GM21576 (cell line): Measurements from ENCODE around the gene TOMM7.
"Not testable (repeated sequence)": the region's sequence is repeated elsewhere in the genome, so short reads cannot be mapped to it uniquely, and the experiment has no call there.

ENCODE experiments used
- ATAC-seq: cut with Tn5 transposase; IDR thresholded peaks from one replicate; pipeline ENCODE4 v1.9.1; 2021; ENCODE audit warnings: mild to moderate bottlenecking, moderate library complexity; ENCODE audit not compliant: unreplicated experiment

TOMM7 gene

GRCh38 chr7:22826593-22826992 lies 3.9 kb upstream of the TOMM7 start:
- ATAC-seq: no peak

- ATAC-seq: no peak
These were observed 2.1 kb upstream of the TOMM7 start for GRCh38 chr7:22824760-22825159.

DNA sequence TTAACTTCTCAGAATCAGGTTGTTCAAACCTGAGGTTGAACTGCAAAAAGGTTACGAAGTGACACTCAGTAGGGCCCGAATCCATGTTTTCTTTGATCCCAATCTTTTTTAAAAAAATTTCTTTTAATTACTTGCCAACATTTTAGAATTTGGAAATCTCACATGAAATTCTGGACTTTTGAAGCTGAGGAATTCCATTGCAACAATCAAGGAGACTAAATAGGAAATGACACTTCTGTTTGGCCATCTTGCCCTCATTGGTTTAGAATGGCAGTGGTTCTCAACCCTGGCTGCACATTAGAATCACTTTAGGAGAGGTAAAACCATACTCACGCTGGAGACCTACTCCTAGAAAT lies 471 bp upstream of the TOMM7 start:
- no peak for ATAC-seq

- no peak for ATAC-seq
These were observed 755 bp downstream of the TOMM7 start for GRCh38 chr7:22821702-22822485.

DNA sequence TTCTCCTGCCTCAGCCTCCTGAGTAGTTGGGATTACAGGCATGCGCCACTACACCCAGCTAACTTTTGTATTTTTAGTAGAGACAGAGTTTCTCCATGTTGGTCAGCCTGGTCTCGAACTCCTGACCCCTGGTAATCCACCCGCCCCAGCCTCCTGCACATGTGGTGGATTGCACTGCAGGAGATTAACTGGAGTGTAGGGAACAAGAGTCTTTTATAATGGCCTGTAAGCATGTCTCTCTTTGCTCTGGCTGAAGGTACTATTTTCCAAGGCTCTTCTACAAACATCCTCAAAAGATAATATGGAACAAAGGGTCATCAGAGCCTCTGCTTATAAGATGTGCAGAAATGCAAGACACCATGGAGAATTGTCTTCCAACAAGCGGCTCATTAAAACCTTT lies 3.2 kb downstream of the TOMM7 start:
- ATAC-seq: no peak

DNA sequence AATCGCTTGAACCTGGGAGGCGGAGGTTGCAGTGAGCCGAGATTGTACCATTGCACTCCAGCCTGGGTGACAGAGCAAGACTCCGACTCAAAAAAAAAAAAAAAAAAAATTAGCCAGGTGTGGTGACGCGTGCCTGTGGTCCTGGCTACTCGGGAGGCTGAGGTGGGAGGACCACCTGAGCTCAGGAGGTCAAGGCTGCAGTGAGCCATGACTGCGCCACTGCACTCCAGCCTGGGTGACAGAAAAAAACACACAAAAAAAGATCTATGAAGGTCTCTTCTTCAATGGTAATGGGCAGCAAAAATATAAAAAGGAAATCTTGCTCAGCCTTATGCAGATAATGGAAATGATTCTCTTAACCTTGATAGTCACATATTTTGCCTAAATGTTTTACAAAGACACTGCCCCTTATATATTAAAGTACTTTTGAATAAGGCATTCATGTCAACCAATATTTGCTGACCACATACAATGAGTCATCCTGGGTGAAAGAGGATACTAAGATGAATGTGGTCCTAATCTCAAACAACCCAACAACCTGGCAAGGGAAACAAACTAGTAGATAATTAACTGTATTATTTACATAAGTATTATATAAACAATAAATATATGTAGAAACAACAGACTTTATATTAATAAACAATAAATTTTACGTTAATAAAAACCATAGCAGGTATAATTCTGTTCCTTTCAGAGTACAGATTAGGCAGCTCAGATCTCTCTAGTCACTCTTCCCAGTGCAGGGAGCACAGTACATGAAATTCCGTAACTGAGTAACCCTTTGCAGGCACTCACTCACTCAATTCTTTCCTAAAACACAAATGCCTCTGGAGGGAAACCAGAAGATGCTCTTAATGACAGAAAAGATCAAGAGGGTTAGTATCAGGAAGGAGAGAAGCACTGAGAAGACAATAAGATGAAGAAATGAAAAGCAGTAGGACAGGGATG lies 8.1 kb downstream of the TOMM7 start:
- no peak for ATAC-seq

GRCh38 chr7:22812353-22812752 lies 10.3 kb downstream of the TOMM7 start:
- no peak for ATAC-seq

DNA sequence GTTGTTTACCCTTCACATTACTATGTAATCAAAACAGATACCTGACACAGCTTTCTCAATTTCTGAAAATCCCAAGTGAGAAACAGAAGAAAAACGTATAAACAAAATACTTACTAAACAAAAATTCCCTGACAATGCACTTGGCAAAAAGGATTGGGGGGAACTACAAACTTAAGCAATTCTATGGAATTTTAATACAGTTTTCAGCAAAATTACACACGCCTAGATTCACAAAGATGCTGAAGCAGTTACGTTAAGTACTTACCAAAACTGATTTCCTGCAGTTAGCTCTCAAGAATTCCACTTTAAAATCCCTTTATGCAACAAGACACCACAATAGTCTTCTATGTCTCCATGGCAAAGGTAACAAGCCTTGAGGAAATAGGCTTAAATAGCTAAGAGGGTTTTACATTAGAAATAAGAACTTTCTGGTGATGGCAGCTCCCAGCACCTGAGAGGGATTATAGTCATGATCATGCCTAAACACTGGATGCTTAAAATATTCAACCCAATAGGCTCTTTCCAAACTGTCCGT lies 10.8 kb downstream of the TOMM7 start:
- no peak for ATAC-seq

DNA sequence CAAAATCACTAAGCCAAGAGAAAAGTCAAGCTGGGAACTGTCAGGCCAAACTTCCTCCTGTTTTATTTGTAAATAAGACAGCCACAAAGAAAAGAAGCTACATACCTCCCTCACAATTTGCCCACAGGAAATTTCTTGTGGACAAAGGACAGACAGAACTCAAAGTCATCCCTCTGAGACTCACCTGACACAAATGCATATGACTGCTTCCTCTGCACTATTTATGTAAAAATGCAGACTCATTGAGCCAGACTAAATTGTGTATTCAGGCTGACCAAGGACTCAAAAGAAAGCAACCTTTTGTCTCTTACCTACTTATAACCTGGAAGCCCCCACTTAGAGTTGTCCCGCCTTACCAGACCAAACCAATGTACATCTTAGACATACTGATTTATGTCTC lies 11.8 kb downstream of the TOMM7 start:
- no peak for ATAC-seq

DNA sequence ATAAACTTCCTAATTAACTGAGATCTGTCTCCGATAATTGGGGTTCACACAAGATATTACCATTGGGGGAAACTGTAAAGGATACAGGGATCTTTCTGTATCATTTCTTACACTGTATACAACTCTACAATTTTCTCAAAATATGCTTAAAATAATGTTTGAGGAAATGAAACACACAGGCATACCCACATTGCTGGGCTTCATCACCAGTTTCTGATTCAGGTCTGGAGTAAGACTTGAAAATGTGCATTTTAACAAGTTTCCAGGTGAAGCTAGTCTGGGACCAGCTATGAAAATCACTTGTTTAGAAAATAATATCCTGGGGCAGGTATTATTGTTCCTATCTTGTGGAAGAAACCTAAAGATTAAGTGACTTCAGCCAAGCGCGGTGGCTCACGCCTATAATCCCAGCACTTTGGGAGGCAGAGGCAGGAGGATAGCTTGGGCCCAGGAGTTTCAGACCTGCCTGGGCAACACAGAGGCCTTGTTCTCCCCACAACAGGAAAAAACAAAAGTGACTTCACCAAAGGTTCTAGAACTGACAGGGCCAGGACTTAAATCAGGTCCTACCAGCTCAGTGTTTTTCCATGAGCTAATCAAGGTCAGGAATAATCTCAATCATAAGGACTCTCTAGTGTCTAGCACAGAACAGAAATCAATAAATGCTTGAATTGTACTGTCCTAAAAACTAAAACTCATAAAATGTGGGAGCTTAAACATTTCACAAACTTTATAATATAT lies 12.6 kb downstream of the TOMM7 start:
- no peak for ATAC-seq

- no peak for ATAC-seq
These were observed 14.5 kb downstream of the TOMM7 start for GRCh38 chr7:22808140-22808539.

DNA sequence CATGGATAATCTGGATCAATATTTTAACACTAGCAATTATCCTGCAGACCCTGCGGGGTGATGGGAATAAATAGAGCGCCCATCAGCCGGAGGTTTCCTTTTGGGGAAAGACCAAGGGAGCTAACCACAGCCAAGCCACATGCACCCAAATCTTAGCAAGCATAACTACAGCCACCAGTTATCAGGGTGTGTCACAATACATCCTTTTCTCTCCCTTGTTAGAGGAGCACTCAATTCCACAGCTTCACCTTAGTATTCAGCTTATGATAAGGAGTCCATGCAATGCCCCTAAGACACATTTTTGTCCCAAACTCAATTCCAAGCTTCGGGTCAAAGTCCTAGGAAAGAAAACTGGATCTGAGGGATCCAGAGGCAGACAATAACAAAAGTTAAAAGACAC lies 15.9 kb downstream of the TOMM7 start:
- no peak for ATAC-seq

- no peak for ATAC-seq
These were observed 17.4 kb downstream of the TOMM7 start for GRCh38 chr7:22805227-22805626.

GRCh38 chr7:22802831-22803230 lies 19.8 kb downstream of the TOMM7 start:
- not testable (repeated sequence) for ATAC-seq

DNA sequence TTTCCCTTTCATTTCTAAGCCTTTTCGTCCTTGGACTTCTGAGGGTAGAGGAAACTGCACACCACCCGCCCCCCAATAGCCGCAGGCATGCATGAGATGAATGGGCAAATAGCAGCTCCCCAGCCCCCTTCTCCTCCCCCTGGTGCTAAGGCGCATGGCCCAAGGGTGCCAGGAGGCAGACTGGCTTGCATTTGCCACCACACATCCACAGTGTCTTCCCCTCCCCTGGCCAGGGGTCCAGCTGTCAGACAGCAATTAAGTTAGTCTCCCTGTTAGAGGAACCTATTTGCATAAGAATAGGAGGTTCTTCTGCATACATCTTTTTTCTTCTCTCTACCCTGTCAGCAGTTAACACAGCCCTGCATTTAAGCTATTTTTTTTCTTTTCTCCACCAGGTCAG lies 20.2 kb downstream of the TOMM7 start:
- ATAC-seq: no peak

DNA sequence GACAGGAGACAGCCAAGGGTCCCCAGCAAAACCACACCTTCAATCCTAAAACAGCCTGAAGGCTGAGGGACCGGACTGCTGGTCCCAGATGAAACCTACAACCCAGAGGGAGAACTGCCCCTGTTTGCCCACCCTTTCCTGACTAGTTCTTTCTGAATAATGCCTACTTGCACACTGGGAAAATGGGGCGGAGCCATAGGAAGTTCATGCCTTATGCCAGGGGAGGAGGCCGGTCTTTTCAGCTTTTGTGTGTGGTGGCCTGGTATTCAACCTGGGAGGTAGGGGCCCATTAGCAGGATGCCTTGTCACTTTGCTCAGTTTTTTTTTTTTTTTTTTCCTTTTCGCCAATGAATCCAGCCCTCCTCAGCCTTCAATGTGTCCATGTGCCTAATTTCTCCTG lies 20.7 kb downstream of the TOMM7 start:
- no peak for ATAC-seq

DNA sequence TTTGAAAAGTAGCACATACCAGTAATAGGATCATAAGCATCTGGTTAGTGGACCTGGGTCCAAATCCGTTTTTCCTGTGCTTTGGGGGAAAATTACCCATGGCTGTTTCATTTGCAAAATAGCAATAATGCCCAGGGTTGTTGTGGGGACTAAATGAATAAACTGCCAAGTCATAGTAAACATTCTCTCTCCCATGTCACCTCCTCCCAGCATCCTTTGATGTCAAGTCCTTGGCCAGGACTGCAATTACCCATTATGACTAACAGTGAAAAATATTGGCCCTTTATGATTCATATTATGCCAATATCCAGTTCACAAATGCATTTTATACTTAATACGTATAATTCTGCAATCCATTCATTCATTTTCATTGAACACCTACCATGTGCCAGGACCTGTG lies 23.0 kb downstream of the TOMM7 start:
- no peak for ATAC-seq

DNA sequence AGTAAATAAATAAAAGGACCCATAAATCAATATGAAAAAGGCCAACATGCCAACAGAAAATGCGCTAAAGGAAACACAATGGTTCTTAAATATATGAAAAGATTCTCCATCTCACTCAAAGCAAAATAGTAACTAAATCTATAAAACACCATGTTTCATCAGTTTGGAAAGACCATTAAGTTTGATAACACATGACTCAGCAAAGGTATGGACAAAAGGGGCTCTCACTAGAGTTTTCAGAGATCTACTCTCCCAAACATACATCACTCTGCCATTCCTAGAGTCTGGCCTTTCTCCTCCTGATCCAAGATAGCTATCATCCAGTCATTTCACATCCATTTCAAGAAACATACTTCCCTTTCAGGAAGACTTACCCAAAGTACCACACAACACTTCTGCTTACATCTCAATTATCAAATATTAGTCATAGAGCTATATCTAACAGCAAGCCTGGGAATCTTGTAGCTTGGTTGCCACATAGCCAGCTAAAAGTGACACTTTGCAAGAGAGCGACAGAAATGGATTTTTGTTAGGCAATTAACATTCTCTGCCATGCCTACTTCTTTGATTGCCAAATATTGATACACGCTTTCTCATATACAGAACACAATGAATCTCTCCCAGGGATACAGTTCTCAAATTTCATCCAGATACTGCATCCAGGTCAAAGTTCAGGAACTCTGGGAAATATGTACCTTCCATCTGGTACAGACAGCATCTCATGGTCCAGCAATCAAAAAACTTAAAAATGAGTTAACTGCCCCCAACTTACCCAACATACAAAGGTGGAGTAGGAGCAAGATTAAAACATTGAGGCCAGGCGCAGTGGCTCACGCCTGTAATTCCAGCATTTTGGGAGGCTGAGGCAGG lies 28.8 kb downstream of the TOMM7 start:
- ATAC-seq: no peak

DNA sequence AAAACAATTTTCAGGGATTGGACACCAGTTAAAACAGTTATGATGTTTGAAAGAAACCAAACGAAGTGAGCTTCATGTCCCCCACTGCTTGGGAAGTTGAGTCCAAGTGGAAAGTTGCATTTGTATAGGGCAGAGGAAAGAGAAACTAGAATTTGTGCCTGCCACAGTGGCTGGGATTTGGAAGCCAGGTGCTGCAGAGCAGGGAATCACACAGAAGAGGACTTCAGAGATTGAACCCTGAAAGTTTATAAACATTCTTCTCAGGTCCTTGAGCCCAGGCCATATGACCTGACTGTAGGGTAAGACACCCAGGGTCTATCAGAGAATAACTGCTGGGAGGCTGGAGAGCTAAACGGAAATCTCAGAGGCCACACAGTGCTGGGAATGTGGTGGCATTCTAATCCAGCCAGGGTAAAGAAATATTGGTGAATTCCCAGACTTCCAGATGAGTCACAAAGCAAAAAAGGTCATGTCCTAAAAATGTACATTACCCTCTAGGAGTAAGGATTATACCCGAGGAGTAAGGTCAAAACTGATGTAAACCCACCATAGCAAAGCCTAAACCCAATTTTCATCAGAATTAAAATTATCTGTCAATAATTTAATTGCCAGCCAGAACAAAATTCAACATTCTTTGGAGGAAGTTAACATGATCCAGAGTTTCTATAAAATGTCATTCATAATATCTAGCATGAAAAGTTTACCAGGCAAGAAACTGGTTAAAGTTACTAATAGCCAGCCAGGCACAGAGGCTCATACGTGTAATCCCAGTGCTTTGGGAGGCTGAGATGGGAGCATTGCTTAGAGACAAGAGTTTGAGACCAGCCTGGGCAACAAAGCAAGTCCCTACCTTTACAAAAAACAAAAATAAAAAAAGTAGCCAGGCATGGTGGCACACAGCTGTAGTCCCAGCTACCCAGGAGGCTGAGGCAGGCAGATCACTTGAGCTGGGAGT lies 31.2 kb downstream of the TOMM7 start:
- no peak for ATAC-seq
